Liver (tissue), 9 donors: ENCODE results near the gene ZC3H8. TPM values are rescaled to one million over a fixed set of nuclear protein-coding genes. Genes with fewer than 3 reads are reported as not detected.

Experiments
- DNase-seq: peaks from one replicate; pipeline ENCODE4 v3.0.0-alpha.2; 2017; ENCODE audit warnings: low spot score
- H3K27ac ChIP-seq, 2 donors: one replicate each; pipeline ENCODE4 v1.7.0; 2013; ENCODE audit warnings: inconsistent platforms in 2 of 2, low read length in 2 of 2, control low read depth in 1 of 2, low read depth in 1 of 2, mild to moderate bottlenecking in 1 of 2
- H3K27me3 ChIP-seq, 4 donors: one replicate each; pipeline versions ENCODE4 v1.6.1 to v1.7.0; 2013; ENCODE audit warnings: low read length in 3 of 4, inconsistent platforms in 1 of 4, mild to moderate bottlenecking in 1 of 4, moderate library complexity in 1 of 4; ENCODE audit not compliant: control insufficient read depth in 4 of 4, insufficient read depth in 4 of 4
- H3K36me3 ChIP-seq, 4 donors: one replicate each; pipeline versions ENCODE4 v1.6.1 to v1.7.0; 2013; ENCODE audit warnings: low read length in 3 of 4, mild to moderate bottlenecking in 3 of 4, low read depth in 1 of 4, moderate library complexity in 1 of 4; ENCODE audit not compliant: control insufficient read depth in 4 of 4, insufficient read depth in 3 of 4
- H3K4me1 ChIP-seq, 4 donors: one replicate each; pipeline versions ENCODE4 v1.6.1 to v1.7.0; 2013; ENCODE audit warnings: low read length in 3 of 4, mild to moderate bottlenecking in 3 of 4, moderate library complexity in 1 of 4; ENCODE audit not compliant: control insufficient read depth in 4 of 4, insufficient read depth in 4 of 4
- H3K4me3 ChIP-seq, 3 donors: one replicate each; pipeline versions ENCODE4 v1.6.1 to v1.7.0; 2013; ENCODE audit warnings: low read length in 3 of 3, control low read depth in 1 of 3, low read depth in 1 of 3, mild to moderate bottlenecking in 1 of 3
- H3K9ac ChIP-seq, 2 donors: one replicate each; pipeline ENCODE4 v1.7.0; 2013; ENCODE audit warnings: low read length in 2 of 2, mild to moderate bottlenecking in 2 of 2, moderate library complexity in 2 of 2, control low read depth in 1 of 2, low read depth in 1 of 2
- H3K9me3 ChIP-seq, 4 donors: one replicate each; pipeline versions ENCODE4 v1.6.1 to v1.7.0; 2013; ENCODE audit warnings: low read length in 3 of 4; ENCODE audit not compliant: control insufficient read depth in 4 of 4
- CTCF ChIP-seq: fragments of 150-350 bp; IDR thresholded peaks from 2 replicates; pipeline ENCODE4 v1.5.1; 2017; ENCODE audit warnings: improper control_type of control experiment, low read depth, low read length; ENCODE audit not compliant: missing input control
- EGR1 ChIP-seq, 2 donors: IDR thresholded peaks; 2 replicates each; pipeline ENCODE4 v1.6.1; 2016 to 2018; ENCODE audit warnings: antibody characterized with exemption in 2 of 2, low read depth in 2 of 2
- FOXA1 ChIP-seq: IDR thresholded peaks from 2 replicates; pipeline ENCODE4 v1.6.1; 2016; ENCODE audit warnings: antibody characterized with exemption
- FOXA2 ChIP-seq: IDR thresholded peaks from 2 replicates; pipeline ENCODE4 v1.6.1; 2016; ENCODE audit warnings: antibody characterized with exemption
- GABPA ChIP-seq, 2 donors: IDR thresholded peaks in 1 of 2; conservative IDR thresholded peaks in 1 of 2; 2 replicates each; pipeline ENCODE4 v1.6.1; 2016; ENCODE audit warnings: antibody characterized with exemption in 2 of 2, mild to moderate bottlenecking in 1 of 2, moderate library complexity in 1 of 2
- HNF4A ChIP-seq, 2 donors: conservative IDR thresholded peaks; 2 replicates each; pipeline ENCODE4 v1.6.1; 2016; ENCODE audit warnings: antibody characterized with exemption in 2 of 2, mild to moderate bottlenecking in 2 of 2
- HNF4G ChIP-seq: IDR thresholded peaks from 2 replicates; pipeline ENCODE4 v1.6.1; 2016; ENCODE audit warnings: antibody characterized with exemption
- JUND ChIP-seq, 2 donors: IDR thresholded peaks; 2 replicates each; pipeline ENCODE4 v1.6.1; 2016; ENCODE audit warnings: antibody characterized with exemption in 2 of 2
- NR2F2 ChIP-seq: IDR thresholded peaks from 2 replicates; pipeline ENCODE4 v1.6.1; 2016; ENCODE audit warnings: antibody characterized with exemption
- RAD21 ChIP-seq, 2 donors: IDR thresholded peaks; 2 replicates each; pipeline ENCODE4 v1.6.1; 2016; ENCODE audit warnings: antibody characterized with exemption in 2 of 2, mild to moderate bottlenecking in 2 of 2
- RXRA ChIP-seq, 2 donors: IDR thresholded peaks; 2 replicates each; pipeline ENCODE4 v1.6.1; 2017 to 2018; ENCODE audit warnings: antibody characterized with exemption in 2 of 2, mild to moderate bottlenecking in 1 of 2
- SP1 ChIP-seq: IDR thresholded peaks from 2 replicates; pipeline ENCODE4 v1.6.1; 2018; ENCODE audit warnings: antibody characterized with exemption, mild to moderate bottlenecking
- TAF1 ChIP-seq: conservative IDR thresholded peaks from 2 replicates; pipeline ENCODE4 v1.6.1; 2016; ENCODE audit warnings: antibody characterized with exemption, mild to moderate bottlenecking
- YY1 ChIP-seq: IDR thresholded peaks from 2 replicates; pipeline ENCODE4 v1.6.1; 2016; ENCODE audit warnings: antibody characterized with exemption, mild to moderate bottlenecking
- ZBTB33 ChIP-seq: IDR thresholded peaks from 2 replicates; pipeline ENCODE4 v1.6.1; 2016; ENCODE audit warnings: antibody characterized with exemption
- WGBS: extraction: QIAGEN DNeasy Blood & Tissue Kit; methylation state at CpG from one replicate; pipeline ENCODE4 v1.1.7; 2013; 5-methylcytosine and 5-hydroxymethylcytosine counted together
- polyA plus RNA-seq, 2 donors: library from polyadenylated mRNA; stranded (reverse) in 1 of 2; unstranded in 1 of 2; fragments of 200-250 nt in 1 of 2; fragments of >200 nt in 1 of 2; fragmentation: Nextera tagmentation in 1 of 2; extraction: Ambion mirVana in 1 of 2; gene quantifications; one replicate each; pipeline versions ENCODE4 v1.2.1 to v1.2.3, GENCODE V29; 2013 to 2015
- total RNA-seq, 2 donors: library from RNA; depleted of rRNA; stranded (reverse); fragments of >200 nt; gene quantifications; one replicate each; pipeline ENCODE4 v1.2.3, GENCODE V29; 2014
- TF ChIP-seq, protein P1 (sequence below): IDR thresholded peaks from 2 replicates; pipeline ENCODE4 v1.6.1; 2016; ENCODE audit warnings: antibody characterized with exemption
- TF ChIP-seq, protein P2 (sequence below): IDR thresholded peaks from 2 replicates; pipeline ENCODE4 v1.6.1; 2016; ENCODE audit warnings: antibody characterized with exemption
- TF ChIP-seq, protein P3 (sequence below): IDR thresholded peaks from 2 replicates; pipeline ENCODE4 v1.6.1; 2016; ENCODE audit warnings: antibody characterized with exemption, mild to moderate bottlenecking
- donor health status: healthy.
- donor health status: healthy.
- donor health status: healthy.
- donor health status: healthy.
- donor health status: healthy.

ZC3H8 gene
- total and polyA plus RNA-seq, 4 donors = 2.4 to 8.9 (median 6.5) TPM

DNA sequence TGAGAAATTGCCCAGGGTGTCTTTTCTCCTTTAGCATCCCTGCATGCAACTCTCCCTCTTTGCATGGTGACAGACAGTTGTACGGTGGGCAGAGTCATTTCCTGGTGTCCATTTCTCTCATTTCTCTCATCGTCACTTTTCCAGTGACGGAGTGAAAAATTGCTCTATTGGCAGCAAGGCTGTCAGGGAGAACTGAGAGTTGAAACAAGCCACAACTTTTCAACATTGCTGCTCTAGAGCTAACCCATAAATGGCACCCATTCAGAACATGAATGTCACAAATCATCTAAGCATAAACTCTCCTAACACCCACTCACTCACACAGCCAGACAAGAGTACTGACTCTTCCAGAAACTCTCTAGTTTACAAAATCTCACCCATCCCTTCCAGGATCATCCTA, 55.7 kb downstream of the ZC3H8 start:
- peaks cover 0 to 9% (median 3%) of the 10 kb centered on the region in 4 donors for H3K4me1 ChIP-seq
- no peaks in the 10 kb centered on the region for H3K27me3 ChIP-seq
- WGBS = 90% methylated on average over 3 of the region's 3 CpGs
- peaks cover 0 to 4% (median under 1%) of the 10 kb centered on the region in 4 donors for H3K9me3 ChIP-seq
- DNase-seq = no peak
- H3K27ac ChIP-seq = no peak overlapping the region
- TF ChIP-seq SP1 = no peak
- TF ChIP-seq CTCF = no peak
- TF ChIP-seq RAD21 (IDR thresholded peaks at IDR 0.05) = no peak
- no peak for TF ChIP-seq FOXA2
- TF ChIP-seq, protein P1, sequence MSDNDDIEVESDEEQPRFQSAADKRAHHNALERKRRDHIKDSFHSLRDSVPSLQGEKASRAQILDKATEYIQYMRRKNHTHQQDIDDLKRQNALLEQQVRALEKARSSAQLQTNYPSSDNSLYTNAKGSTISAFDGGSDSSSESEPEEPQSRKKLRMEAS = no peak
- TF ChIP-seq EGR1 (IDR thresholded peaks at IDR 0.05; ENCODE audit: low read depth in 2 of 2) = no peak
- TF ChIP-seq HNF4A (conservative IDR thresholded peaks at IDR 0.05) = no peak
- no peak for TF ChIP-seq FOXA1
- TF ChIP-seq, protein P2, sequence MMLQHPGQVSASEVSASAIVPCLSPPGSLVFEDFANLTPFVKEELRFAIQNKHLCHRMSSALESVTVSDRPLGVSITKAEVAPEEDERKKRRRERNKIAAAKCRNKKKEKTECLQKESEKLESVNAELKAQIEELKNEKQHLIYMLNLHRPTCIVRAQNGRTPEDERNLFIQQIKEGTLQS = no peak
- TF ChIP-seq TAF1 = no peak
- TF ChIP-seq NR2F2 = no peak
- TF ChIP-seq, protein P3, sequence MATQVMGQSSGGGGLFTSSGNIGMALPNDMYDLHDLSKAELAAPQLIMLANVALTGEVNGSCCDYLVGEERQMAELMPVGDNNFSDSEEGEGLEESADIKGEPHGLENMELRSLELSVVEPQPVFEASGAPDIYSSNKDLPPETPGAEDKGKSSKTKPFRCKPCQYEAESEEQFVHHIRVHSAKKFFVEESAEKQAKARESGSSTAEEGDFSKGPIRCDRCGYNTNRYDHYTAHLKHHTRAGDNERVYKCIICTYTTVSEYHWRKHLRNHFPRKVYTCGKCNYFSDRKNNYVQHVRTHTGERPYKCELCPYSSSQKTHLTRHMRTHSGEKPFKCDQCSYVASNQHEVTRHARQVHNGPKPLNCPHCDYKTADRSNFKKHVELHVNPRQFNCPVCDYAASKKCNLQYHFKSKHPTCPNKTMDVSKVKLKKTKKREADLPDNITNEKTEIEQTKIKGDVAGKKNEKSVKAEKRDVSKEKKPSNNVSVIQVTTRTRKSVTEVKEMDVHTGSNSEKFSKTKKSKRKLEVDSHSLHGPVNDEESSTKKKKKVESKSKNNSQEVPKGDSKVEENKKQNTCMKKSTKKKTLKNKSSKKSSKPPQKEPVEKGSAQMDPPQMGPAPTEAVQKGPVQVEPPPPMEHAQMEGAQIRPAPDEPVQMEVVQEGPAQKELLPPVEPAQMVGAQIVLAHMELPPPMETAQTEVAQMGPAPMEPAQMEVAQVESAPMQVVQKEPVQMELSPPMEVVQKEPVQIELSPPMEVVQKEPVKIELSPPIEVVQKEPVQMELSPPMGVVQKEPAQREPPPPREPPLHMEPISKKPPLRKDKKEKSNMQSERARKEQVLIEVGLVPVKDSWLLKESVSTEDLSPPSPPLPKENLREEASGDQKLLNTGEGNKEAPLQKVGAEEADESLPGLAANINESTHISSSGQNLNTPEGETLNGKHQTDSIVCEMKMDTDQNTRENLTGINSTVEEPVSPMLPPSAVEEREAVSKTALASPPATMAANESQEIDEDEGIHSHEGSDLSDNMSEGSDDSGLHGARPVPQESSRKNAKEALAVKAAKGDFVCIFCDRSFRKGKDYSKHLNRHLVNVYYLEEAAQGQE = no peak
- TF ChIP-seq GABPA (IDR thresholded peaks at IDR 0.05 in 1 of 2, conservative IDR thresholded peaks at IDR 0.05 in 1 of 2) = no peak
- no peak for TF ChIP-seq HNF4G
- TF ChIP-seq JUND (IDR thresholded peaks at IDR 0.05) = no peak
- no peak for TF ChIP-seq ZBTB33
- TF ChIP-seq YY1 = no peak
- H3K4me3 ChIP-seq = no peak overlapping the region
- H3K36me3 ChIP-seq = no peaks in the 10 kb centered on the region
- no peak overlapping the region for H3K9ac ChIP-seq

DNA sequence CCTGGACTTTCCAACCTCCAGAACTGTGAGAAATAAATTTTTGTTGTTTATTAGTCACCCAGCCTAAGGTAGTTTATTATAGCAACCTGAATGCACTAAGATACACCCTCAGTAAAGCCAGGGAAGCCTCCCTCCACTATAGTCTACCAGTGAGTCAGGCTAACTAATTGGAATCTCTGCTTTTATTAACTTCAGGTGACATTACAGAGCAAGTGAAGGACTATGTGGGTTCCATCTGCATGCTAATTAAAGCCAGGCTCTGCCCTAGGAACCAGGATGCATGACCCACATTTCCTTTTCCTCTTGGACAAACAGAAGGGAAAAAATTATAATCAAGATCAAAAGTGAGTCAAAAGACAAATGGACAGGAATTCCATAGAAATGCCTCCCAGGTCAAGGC, 56.1 kb downstream of the ZC3H8 start:
- Histone ChIP-seq H3K9me3 (peaks cover 0 to 3% (median 0%) of the 10 kb centered on the region in 4 donors), H3K9ac (no peak overlapping the region), H3K4me1 (peaks cover 0 to 9% (median 3%) of the 10 kb centered on the region in 4 donors), H3K4me3 (no peak overlapping the region), H3K27me3 (no peaks in the 10 kb centered on the region), H3K36me3 (no peaks in the 10 kb centered on the region), H3K27ac (no peak overlapping the region)
- DNase-seq = no peak
- TF ChIP-seq TAF1 (no peak), HNF4A (conservative IDR thresholded peaks at IDR 0.05) (no peak), RXRA (IDR thresholded peaks at IDR 0.05) (no peak), HNF4G (no peak), GABPA (IDR thresholded peaks at IDR 0.05 in 1 of 2, conservative IDR thresholded peaks at IDR 0.05 in 1 of 2) (no peak), YY1 (no peak), CTCF (no peak), FOXA1 (no peak)
- TF ChIP-seq, protein P1 = no peak
